ENCODE data around the gene PBRM1. TPM values are rescaled to one million over a fixed set of nuclear protein-coding genes. Genes with fewer than 3 reads are reported as not detected.

Gene PBRM1
- total RNA-seq, 1 donor from 2014 or later: 88.6 TPM

GRCh38 chr3:52690560-52690959 lies 4.8 kb upstream of the PBRM1 start:
- Mint-ChIP-seq H3K27me3 (no peaks in the 10 kb centered on the region), H3K27ac (no peak overlapping the region), H3K36me3 (peaks cover 65% of the 10 kb centered on the region), H3K4me1 (ENCODE audit: unreplicated experiment) (peaks cover 15% of the 10 kb centered on the region), H3K4me3 (no peak overlapping the region), H3K9me3 (no peaks in the 10 kb centered on the region)
- no peak for DNase-seq (ENCODE audit: extremely low spot score, unreplicated experiment)
- no peak for TF ChIP-seq CTCF (conservative IDR thresholded peaks at IDR 0.05)

DNA sequence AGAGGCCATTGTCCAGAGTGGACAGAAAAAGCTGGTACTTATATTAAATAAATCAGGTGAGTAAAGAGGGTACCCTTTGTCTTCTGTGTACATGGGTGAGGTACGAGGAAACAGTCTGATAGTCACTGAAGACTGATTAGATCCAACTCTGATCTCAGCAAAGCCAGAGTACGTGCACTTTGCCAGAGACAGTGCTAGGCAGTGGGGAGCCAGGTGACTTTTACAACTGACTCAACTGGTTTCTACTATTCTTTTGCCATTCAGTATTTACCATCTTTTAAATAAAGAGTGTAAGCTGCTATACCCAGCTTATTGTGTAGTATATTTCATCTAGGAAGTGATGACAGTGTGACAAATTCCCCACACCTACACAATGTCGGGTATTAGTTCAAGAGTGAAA lies 3.4 kb upstream of the PBRM1 start:
- no peak for DNase-seq (ENCODE audit: extremely low spot score, unreplicated experiment)
- no peak for TF ChIP-seq CTCF (conservative IDR thresholded peaks at IDR 0.05)
- no peaks in the 10 kb centered on the region for H3K9me3 Mint-ChIP-seq
- H3K27me3 Mint-ChIP-seq: no peaks in the 10 kb centered on the region
- peaks cover 51% of the 10 kb centered on the region for H3K36me3 Mint-ChIP-seq
- H3K4me1 Mint-ChIP-seq (ENCODE audit: unreplicated experiment): peaks cover 22% of the 10 kb centered on the region
- no peak overlapping the region for H3K4me3 Mint-ChIP-seq
- peak overlapping the region; percentile 99 for H3K27ac Mint-ChIP-seq

DNA sequence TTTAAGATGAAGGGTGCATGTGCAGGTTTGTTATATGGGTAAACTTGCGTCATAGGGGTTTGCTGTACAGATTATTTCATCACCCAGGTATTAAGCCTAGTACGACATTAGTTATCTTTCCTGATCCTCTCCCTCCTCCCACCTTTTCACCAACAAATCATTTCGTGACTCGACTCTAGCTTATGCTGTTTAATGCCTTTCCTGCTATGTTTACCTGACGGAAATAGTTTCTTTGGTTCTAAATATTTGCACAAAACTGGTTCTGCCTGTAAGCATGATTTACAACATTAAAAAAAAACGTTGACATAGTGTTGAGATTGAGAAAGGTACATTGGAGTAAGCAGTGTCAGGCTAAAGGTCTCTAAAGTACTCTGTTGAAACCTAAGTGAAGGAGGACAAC lies 2.6 kb upstream of the PBRM1 start:
- TF ChIP-seq CTCF (conservative IDR thresholded peaks at IDR 0.05): no peak
- H3K27ac Mint-ChIP-seq: peak overlapping the region; percentile 99
- no peak for DNase-seq (ENCODE audit: extremely low spot score, unreplicated experiment)
- H3K4me3 Mint-ChIP-seq: peak overlapping the region; percentile 99
- H3K4me1 Mint-ChIP-seq (ENCODE audit: unreplicated experiment): peaks cover 22% of the 10 kb centered on the region
- no peaks in the 10 kb centered on the region for H3K27me3 Mint-ChIP-seq
- H3K36me3 Mint-ChIP-seq: peaks cover 44% of the 10 kb centered on the region
- no peaks in the 10 kb centered on the region for H3K9me3 Mint-ChIP-seq

DNA sequence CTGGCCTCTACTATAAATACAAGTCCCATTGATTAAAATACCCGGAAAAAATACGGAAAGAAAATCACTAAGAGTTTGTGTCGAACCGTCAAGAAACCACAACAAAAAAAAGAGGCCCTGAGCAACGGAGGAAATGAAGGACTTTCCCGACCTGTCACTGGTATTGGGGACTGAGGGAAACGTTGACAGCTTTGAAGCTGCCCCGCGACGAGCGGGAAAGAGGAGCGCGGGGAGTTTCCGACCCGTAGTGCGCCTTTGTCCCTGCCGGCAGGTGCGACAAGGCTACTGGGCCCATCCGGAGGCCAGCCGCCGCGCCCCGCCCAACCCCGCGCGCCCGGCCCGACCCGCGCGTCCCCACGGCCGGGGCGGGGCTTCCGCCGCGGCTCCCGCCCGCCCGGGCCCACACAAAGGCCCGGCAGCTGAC lies 416 bp downstream of the PBRM1 start:
- H3K27ac Mint-ChIP-seq: peak overlapping the region; percentile 99
- DNase-seq (ENCODE audit: extremely low spot score, unreplicated experiment): peak; percentile 82
- TF ChIP-seq CTCF (conservative IDR thresholded peaks at IDR 0.05): peak; percentile 23
- H3K9me3 Mint-ChIP-seq: no peaks in the 10 kb centered on the region
- peak overlapping the region; percentile 93 for H3K4me3 Mint-ChIP-seq
- no peaks in the 10 kb centered on the region for H3K27me3 Mint-ChIP-seq
- H3K4me1 Mint-ChIP-seq (ENCODE audit: unreplicated experiment): peaks cover 32% of the 10 kb centered on the region
- peaks cover 36% of the 10 kb centered on the region for H3K36me3 Mint-ChIP-seq

GRCh38 chr3:52684184-52684583 lies 1.5 kb downstream of the PBRM1 start:
- H3K27me3 Mint-ChIP-seq: no peaks in the 10 kb centered on the region

More at GRCh38 chr3:52684184-52684583, 1.5 kb downstream of the PBRM1 start:
- peak overlapping the region; percentile 99 for H3K27ac Mint-ChIP-seq
- DNase-seq (ENCODE audit: extremely low spot score, unreplicated experiment): no peak
- H3K4me3 Mint-ChIP-seq: peak overlapping the region; percentile 93
- H3K9me3 Mint-ChIP-seq: no peaks in the 10 kb centered on the region
- H3K4me1 Mint-ChIP-seq (ENCODE audit: unreplicated experiment): peaks cover 32% of the 10 kb centered on the region
- TF ChIP-seq CTCF (conservative IDR thresholded peaks at IDR 0.05): no peak
- H3K36me3 Mint-ChIP-seq: peaks cover 32% of the 10 kb centered on the region
